KOPT-K1 (cell line): ENCODE results near the gene GARIN3.

Experiments
- H3K27ac ChIP-seq: fragments of 200-600 bp; sonication (generic); 2 replicates; pipeline ENCODE4 v1.5.1; 2016; ENCODE audit warnings: antibody characterized with exemption, mild to moderate bottlenecking, low read depth, low read length; ENCODE audit not compliant: poor library complexity, severe bottlenecking
- H3K36me3 ChIP-seq: fragments of 200-600 bp; sonication (generic); 2 replicates; pipeline ENCODE4 v1.5.1; 2017; ENCODE audit warnings: antibody characterized with exemption, mild to moderate bottlenecking, low read length, moderate library complexity; ENCODE audit not compliant: insufficient read depth
- H3K9me3 ChIP-seq: fragments of 200-600 bp; sonication (generic); 2 replicates; pipeline ENCODE4 v1.5.1; 2017; ENCODE audit warnings: antibody characterized with exemption, low read length, mild to moderate bottlenecking; ENCODE audit not compliant: insufficient read depth, poor library complexity, severe bottlenecking

Gene GARIN3

DNA sequence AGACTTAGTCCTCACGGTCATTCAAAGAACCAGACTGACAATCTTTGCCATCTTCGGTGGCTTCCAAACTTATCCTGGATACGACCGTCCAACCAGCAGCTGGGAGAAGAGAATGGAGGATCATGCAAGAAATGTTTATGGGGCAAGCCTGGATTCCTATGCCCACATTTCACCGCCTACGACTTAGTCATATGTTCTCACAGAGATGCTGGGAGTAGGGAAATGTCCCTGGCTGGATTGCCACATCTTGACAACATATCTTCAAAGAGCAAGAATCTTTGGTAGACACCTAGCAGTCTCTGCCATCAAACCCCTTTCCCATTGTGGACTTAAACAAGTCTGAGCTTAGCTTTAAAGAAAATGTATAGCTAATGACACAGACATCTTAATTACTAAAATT, 28.4 kb downstream of the GARIN3 start:
- Histone ChIP-seq H3K27ac (no peak overlapping the region), H3K36me3 (peaks cover 30% of the 10 kb centered on the region), H3K9me3 (no peaks in the 10 kb centered on the region)

DNA sequence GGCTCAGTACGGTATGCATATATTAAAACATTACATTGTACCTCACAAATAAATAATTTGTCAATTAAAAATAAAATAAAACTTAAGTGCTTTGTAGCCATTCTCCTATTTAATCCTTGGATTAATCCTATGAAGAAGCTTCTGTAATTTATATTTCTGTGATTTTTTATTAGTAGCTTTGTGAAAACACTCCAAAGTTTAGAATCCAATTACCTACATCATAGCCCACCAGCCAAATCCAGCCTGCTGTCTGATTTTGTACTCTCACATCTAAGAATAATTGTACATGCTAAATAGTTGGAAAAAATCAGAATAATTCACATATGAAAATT, 33.8 kb downstream of the GARIN3 start:
- peaks cover 4% of the 10 kb centered on the region for H3K36me3 ChIP-seq
- no peak overlapping the region for H3K27ac ChIP-seq
- no peaks in the 10 kb centered on the region for H3K9me3 ChIP-seq

DNA sequence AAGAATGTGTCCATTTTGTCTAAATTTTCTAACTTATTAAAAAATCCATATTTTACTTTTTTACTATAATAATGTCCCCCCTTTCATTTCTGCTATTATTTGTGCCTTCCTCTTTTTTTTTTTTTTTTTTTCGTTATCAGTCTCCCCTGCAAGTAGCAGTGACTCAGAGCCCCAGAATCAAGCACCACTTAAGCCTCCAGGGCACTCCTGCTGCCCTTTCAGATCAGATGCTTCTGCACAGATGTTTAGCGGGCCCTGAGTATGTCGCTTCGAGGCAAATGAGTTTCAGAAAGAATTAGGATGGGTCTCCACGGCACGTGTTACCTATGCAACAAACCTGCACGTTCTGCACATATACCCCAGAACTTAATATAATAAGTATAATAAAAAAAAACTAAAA, 35.1 kb downstream of the GARIN3 start:
- Histone ChIP-seq H3K27ac (no peak overlapping the region), H3K36me3 (no peaks in the 10 kb centered on the region), H3K9me3 (no peaks in the 10 kb centered on the region)

DNA sequence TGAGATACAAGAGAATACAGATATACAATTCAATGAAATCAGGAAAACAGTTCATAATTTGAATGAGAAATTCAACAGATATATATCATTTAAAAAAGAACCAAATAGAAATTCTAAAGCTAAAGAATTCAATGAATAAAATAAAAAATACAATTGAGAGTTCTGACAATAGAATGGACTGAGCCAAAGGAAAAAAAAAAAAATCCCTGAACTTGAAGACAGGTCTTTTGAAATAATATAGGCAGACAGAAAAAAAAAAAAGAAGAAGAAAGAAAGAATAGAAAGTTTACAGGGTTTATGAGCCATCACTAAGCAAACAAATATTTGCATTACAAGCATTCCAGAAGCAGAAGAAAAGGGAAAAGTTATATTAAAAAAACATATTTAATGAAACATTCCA, 44.4 kb downstream of the GARIN3 start:
- Histone ChIP-seq H3K36me3 (no peaks in the 10 kb centered on the region), H3K9me3 (peaks cover 20% of the 10 kb centered on the region), H3K27ac (no peak overlapping the region)

DNA sequence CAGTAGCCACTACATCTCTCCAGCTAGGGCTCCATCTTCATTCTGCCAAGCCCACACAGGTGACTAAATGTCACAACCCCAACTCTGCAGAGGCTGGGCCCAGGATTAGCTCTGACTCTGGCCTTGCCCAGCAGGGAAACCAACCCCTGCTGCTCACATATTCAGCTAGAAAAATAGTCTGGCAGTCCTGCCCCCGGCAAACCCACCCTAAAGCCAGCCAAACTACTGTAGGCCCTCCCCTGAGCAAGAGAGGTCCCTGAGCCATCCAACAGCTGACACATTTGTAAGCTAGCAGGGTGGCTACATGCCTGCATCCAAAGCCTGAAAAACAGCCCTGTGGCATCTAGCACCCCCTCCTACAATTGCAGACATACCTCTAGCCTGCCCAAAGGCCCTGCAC, 46.0 kb downstream of the GARIN3 start:
- H3K27ac ChIP-seq: no peak overlapping the region
- peaks cover 20% of the 10 kb centered on the region for H3K9me3 ChIP-seq
- no peaks in the 10 kb centered on the region for H3K36me3 ChIP-seq

DNA sequence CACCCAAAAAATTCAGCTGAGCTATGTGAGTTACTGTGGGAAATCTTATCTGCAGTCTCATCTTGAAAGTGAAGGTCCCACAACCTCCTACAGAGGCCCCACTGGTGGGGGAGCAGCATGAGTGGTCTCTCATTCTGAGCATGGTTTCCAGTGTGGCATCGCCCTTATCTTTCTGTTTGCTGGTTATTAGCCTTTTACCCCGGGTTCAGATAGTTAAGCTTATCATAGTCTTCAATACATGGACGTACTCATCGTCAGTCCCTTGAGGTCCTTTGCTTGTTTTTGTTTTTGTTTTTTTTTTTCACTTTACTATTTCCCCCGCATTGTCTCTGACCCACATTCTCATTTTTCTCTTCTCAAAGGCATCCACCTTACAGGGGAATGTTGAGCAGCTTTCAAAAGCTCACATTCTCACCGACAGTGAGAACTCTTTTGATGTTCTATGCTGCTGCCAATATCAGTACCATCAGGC, 49.5 kb downstream of the GARIN3 start:
- H3K27ac ChIP-seq: no peak overlapping the region
- no peaks in the 10 kb centered on the region for H3K36me3 ChIP-seq
- peaks cover 9% of the 10 kb centered on the region for H3K9me3 ChIP-seq

DNA sequence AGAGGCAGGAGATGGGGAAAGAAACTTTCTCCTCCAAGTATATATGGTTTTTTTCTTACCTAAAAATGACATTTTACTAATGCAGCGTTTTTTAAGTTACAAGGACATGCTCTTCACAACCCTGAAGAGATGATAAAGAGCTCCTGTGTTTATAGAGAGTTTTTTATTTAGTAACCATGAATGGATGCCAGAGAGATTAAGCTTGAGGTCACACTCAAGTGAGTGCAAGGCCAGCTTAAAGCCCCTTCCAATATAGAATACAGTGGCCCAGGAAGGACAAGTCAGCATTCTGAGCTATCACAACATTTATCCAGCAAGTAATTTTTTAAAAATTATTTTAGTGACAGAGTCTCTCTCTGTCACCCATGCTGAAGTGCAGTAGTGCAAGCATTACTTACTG, 50.6 kb downstream of the GARIN3 start:
- Histone ChIP-seq H3K36me3 (no peaks in the 10 kb centered on the region), H3K9me3 (no peaks in the 10 kb centered on the region), H3K27ac (no peak overlapping the region)

DNA sequence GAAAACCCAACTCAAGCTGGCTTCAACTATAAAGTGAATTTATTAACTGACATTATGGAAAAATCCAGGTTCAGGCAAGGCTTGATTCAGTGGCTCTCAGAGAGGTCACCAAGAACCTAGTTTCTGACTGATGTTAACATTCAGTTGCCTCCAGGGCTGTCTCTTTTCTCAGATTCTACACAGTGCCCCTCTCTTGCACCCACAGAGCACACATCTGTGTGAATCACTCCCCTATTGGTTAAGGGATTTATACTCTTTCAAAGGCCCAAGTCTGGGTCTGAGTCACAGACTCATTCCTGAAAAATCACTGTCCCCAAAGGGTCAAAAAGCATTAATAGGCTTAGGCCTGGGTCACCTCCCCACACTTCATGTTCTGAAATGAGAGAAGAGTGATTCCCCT, 51.1 kb downstream of the GARIN3 start:
- H3K9me3 ChIP-seq: no peaks in the 10 kb centered on the region
- H3K27ac ChIP-seq: no peak overlapping the region
- no peaks in the 10 kb centered on the region for H3K36me3 ChIP-seq

DNA sequence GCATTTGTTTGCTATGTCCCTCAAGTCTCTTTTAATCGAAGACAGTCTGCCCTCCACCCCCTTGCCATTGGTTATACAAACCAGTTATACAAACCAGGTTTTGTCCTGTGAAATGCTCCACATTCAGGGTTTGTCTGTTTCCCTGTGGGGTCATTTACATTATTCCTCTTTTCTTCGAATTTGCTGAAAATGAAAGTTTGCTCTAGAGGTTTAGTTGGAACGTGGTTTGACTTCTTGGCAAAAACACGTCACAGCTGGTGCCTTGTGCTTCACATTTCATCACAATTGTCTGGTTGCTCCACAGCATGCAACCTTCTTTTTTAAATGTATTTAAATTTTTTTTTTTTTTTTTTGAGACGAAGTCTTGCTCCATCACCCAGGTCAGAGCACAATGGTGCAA, 53.1 kb downstream of the GARIN3 start:
- Histone ChIP-seq H3K36me3 (no peaks in the 10 kb centered on the region), H3K27ac (no peak overlapping the region), H3K9me3 (no peaks in the 10 kb centered on the region)
